SK-N-SH treated with all-trans-retinoic acid at 6 μM for 48 hours (cell line): ENCODE measurements around the gene RASAL1.

Experiments used
- ARNTL ChIP-seq: fragments of 450-650 bp; formaldehyde crosslinking; IDR thresholded peaks from 2 replicates; pipeline ENCODE4 v1.5.0; 2020; ENCODE audit warnings: low read depth, mild to moderate bottlenecking, moderate library complexity, borderline replicate concordance
- BACH2 ChIP-seq: fragments of 250-450 bp; sonication (Bioruptor Pico); IDR thresholded peaks from 2 replicates; pipeline ENCODE4 v1.9.0; 2021; ENCODE audit warnings: mild to moderate bottlenecking, borderline replicate concordance
- CSDC2 ChIP-seq: fragments of 250-450 bp; sonication (Bioruptor Pico); IDR thresholded peaks from 2 replicates; pipeline ENCODE4 v1.5.0; 2020; ENCODE audit warnings: mild to moderate bottlenecking, moderate library complexity
- OSR1 ChIP-seq: fragments of 250-450 bp; sonication (Bioruptor Pico); IDR thresholded peaks from 2 replicates; pipeline ENCODE4 v1.8.0; 2022; ENCODE audit warnings: moderate library complexity, mild to moderate bottlenecking, inconsistent platforms
- PATZ1 ChIP-seq: fragments of 250-450 bp; sonication (Bioruptor Pico); IDR thresholded peaks from 2 replicates; pipeline ENCODE4 v1.8.0; 2020; ENCODE audit warnings: mild to moderate bottlenecking, moderate library complexity, borderline replicate concordance
- TCF4 ChIP-seq: fragments of 250-450 bp; sonication (Bioruptor Pico); IDR thresholded peaks from 2 replicates; pipeline ENCODE4 v1.8.0; 2021; ENCODE audit warnings: mild to moderate bottlenecking, moderate library complexity, borderline replicate concordance
- ZC3H10 ChIP-seq: fragments of 250-450 bp; sonication (Bioruptor Pico); IDR thresholded peaks from 2 replicates; pipeline ENCODE4 v1.5.1; 2021; ENCODE audit warnings: mild to moderate bottlenecking, moderate library complexity
- ZFP3 ChIP-seq: fragments of 250-450 bp; sonication (Bioruptor Pico); IDR thresholded peaks from 2 replicates; pipeline ENCODE4 v1.5.0; 2020; ENCODE audit warnings: mild to moderate bottlenecking, moderate library complexity
- TF ChIP-seq, protein P1 (sequence below): fragments of 250-450 bp; sonication (Bioruptor Pico); IDR thresholded peaks from 2 replicates; pipeline ENCODE4 v1.5.0; 2020; ENCODE audit warnings: mild to moderate bottlenecking, moderate library complexity

- TF ChIP-seq PATZ1 (CRISPR knock-in tag) (no peak), OSR1 (CRISPR knock-in tag) (no peak), ARNTL (CRISPR knock-in tag) (no peak), ZC3H10 (CRISPR knock-in tag) (no peak), CSDC2 (CRISPR knock-in tag) (no peak), BACH2 (no peak), ZFP3 (CRISPR knock-in tag) (no peak), TCF4 (no peak)
- TF ChIP-seq, protein P1, sequence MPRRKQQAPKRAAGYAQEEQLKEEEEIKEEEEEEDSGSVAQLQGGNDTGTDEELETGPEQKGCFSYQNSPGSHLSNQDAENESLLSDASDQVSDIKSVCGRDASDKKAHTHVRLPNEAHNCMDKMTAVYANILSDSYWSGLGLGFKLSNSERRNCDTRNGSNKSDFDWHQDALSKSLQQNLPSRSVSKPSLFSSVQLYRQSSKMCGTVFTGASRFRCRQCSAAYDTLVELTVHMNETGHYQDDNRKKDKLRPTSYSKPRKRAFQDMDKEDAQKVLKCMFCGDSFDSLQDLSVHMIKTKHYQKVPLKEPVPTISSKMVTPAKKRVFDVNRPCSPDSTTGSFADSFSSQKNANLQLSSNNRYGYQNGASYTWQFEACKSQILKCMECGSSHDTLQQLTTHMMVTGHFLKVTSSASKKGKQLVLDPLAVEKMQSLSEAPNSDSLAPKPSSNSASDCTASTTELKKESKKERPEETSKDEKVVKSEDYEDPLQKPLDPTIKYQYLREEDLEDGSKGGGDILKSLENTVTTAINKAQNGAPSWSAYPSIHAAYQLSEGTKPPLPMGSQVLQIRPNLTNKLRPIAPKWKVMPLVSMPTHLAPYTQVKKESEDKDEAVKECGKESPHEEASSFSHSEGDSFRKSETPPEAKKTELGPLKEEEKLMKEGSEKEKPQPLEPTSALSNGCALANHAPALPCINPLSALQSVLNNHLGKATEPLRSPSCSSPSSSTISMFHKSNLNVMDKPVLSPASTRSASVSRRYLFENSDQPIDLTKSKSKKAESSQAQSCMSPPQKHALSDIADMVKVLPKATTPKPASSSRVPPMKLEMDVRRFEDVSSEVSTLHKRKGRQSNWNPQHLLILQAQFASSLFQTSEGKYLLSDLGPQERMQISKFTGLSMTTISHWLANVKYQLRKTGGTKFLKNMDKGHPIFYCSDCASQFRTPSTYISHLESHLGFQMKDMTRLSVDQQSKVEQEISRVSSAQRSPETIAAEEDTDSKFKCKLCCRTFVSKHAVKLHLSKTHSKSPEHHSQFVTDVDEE (CRISPR knock-in tag), result no peak
Measured at GRCh38 chr12:113088037-113088436, 47.5 kb downstream of the RASAL1 start.
